ENCODE data around the gene CCDC17.

CCDC17 gene

DNA sequence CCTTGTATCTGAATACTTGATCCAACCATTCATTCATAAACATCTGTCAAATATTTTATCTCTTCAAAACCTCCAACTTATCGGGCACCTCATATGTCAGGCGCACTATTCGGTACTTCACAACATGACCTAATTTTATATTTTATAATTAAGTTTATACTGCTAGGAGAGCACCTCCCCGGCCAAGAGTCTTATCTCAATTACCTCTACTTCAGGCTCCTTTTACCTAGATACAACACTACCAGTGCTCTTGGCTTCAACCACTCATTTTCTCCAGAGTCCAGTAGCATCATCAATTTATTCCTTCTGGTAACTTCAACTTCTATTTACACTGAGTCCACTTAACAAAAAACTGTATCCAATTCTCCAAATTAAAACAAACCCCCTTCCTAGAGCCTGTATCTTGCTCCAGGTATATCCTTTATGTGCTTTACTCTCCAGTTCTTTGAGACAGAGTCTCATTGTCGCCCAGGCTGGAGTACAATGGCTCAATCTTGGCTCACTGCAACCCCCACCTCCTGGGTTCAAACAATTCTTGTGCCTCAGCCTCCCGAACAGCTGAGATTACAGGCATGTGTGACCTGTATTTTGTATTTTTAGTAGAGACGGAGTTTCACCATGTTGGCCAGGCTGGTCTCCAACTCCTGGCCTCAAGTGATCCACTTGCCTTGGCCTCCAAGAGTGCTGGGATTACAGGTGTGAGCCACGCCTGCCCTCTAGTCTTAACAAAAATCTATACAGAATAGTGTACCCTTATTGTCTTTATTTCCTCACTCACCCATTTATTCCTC is 43.7 kb upstream of the CCDC17 start:
- H2BK15ac ChIP-seq (ENCODE audit: low read length), result no peak overlapping the region
- H3K9ac ChIP-seq (ENCODE audit: low read depth, low read length, poor library complexity), result no peak overlapping the region
- H3K4me1 ChIP-seq (ENCODE audit: control insufficient read depth in 2 of 2, insufficient read depth in 1 of 2, low read depth in 1 of 2, low read length in 2 of 2), result no peaks in the 10 kb centered on the region
- no peak overlapping the region for H4K8ac ChIP-seq (ENCODE audit: low read depth, low read length)
- H3K9me3 ChIP-seq (replicated peaks in 1 of 2; ENCODE audit: control insufficient read depth in 2 of 2, insufficient read depth in 1 of 2, low read depth in 1 of 2, low read length in 2 of 2), result no peaks in the 10 kb centered on the region
- H3K27me3 ChIP-seq (ENCODE audit: control insufficient read depth in 3 of 3, insufficient read depth in 3 of 3, low read depth in 1 of 3, low read length in 3 of 3), result no peaks in the 10 kb centered on the region
- no peak overlapping the region for H2BK12ac ChIP-seq (ENCODE audit: low read length)
- peaks cover 0 to 21% of the 10 kb centered on the region in 2 donors for H3K36me3 ChIP-seq (replicated peaks in 1 of 2; ENCODE audit: control insufficient read depth in 2 of 2, insufficient read depth in 2 of 2, low read length in 2 of 2)
- no peak overlapping the region for H2AK5ac ChIP-seq (ENCODE audit: low read depth, low read length)
- no peak overlapping the region for H3K4ac ChIP-seq (ENCODE audit: low read length)
- no peak overlapping the region for H2BK5ac ChIP-seq (ENCODE audit: low read length)
- no peak overlapping the region for H3K14ac ChIP-seq (ENCODE audit: low read length)
- no peak for DNase-seq (ENCODE audit: low spot score)
- H3K23ac ChIP-seq (ENCODE audit: low read depth, low read length, poor library complexity), result no peak overlapping the region
- H3K79me1 ChIP-seq (ENCODE audit: low read depth, low read length), result peaks cover 9% of the 10 kb centered on the region
- H2BK120ac ChIP-seq (ENCODE audit: low read depth, low read length), result no peak overlapping the region
- H3K18ac ChIP-seq (ENCODE audit: low read length), result no peak overlapping the region
- no peak overlapping the region for H3K4me3 ChIP-seq (ENCODE audit: low read length in 2 of 2)
- WGBS, 2 donors (ENCODE audit: extremely low coverage in 2 of 2, insufficient read length in 2 of 2, insufficient replicate concordance in 1 of 2), result no CpG with 5 or more reads among the region's 8 CpGs
- H2AFZ ChIP-seq (ENCODE audit: low read length), result no peak overlapping the region
- H3K27ac ChIP-seq (replicated peaks; ENCODE audit: low read length), result no peak overlapping the region
- H3K4me2 ChIP-seq (ENCODE audit: insufficient read depth, low read length, poor library complexity, severe bottlenecking), result no peak overlapping the region
- no peak overlapping the region for H4K91ac ChIP-seq (ENCODE audit: low read depth, low read length, poor library complexity)

DNA sequence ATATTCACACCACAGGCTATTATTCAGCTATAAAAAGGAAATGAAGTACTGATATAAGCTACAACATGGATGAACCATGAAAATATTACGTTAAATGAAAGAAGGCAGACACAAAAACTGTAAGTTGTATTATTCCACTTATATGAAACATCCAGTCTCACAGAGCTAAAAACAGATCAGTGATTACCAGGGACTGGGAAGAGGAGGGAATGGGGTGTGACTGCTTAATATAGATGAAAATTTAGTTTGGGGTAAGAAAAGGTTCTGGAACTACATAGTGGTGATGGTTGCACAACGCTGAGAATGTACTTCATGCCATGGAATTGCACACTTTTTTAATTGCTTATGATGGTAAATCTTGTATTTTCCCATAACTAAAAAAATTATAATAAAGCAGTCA is 43.0 kb upstream of the CCDC17 start:
- Histone ChIP-seq H2BK120ac (ENCODE audit: low read depth, low read length) (no peak overlapping the region), H3K9ac (ENCODE audit: low read depth, low read length, poor library complexity) (no peak overlapping the region), H2BK5ac (ENCODE audit: low read length) (no peak overlapping the region), H3K4me2 (ENCODE audit: insufficient read depth, low read length, poor library complexity, severe bottlenecking) (no peak overlapping the region), H2AFZ (ENCODE audit: low read length) (no peak overlapping the region), H2AK5ac (ENCODE audit: low read depth, low read length) (no peak overlapping the region), H3K23ac (ENCODE audit: low read depth, low read length, poor library complexity) (no peak overlapping the region), H3K4me3 (ENCODE audit: low read length in 2 of 2) (no peak overlapping the region), H4K8ac (ENCODE audit: low read depth, low read length) (no peak overlapping the region), H3K14ac (ENCODE audit: low read length) (no peak overlapping the region), H3K4me1 (ENCODE audit: control insufficient read depth in 2 of 2, insufficient read depth in 1 of 2, low read depth in 1 of 2, low read length in 2 of 2) (no peaks in the 10 kb centered on the region), H2BK15ac (ENCODE audit: low read length) (no peak overlapping the region), H3K4ac (ENCODE audit: low read length) (no peak overlapping the region), H3K18ac (ENCODE audit: low read length) (no peak overlapping the region), H3K9me3 (replicated peaks in 1 of 2; ENCODE audit: control insufficient read depth in 2 of 2, insufficient read depth in 1 of 2, low read depth in 1 of 2, low read length in 2 of 2) (no peaks in the 10 kb centered on the region), H3K79me1 (ENCODE audit: low read depth, low read length) (peaks cover 10% of the 10 kb centered on the region), H3K36me3 (replicated peaks in 1 of 2; ENCODE audit: control insufficient read depth in 2 of 2, insufficient read depth in 2 of 2, low read length in 2 of 2) (peaks cover 0 to 17% of the 10 kb centered on the region in 2 donors), H3K27ac (replicated peaks; ENCODE audit: low read length) (no peak overlapping the region), H2BK12ac (ENCODE audit: low read length) (no peak overlapping the region), H3K27me3 (ENCODE audit: control insufficient read depth in 3 of 3, insufficient read depth in 3 of 3, low read depth in 1 of 3, low read length in 3 of 3) (no peaks in the 10 kb centered on the region), H4K91ac (ENCODE audit: low read depth, low read length, poor library complexity) (no peak overlapping the region)
- no peak for DNase-seq (ENCODE audit: low spot score)
- no CpG with 5 or more reads among the region's 2 CpGs for WGBS, 2 donors (ENCODE audit: extremely low coverage in 2 of 2, insufficient read length in 2 of 2, insufficient replicate concordance in 1 of 2)

DNA sequence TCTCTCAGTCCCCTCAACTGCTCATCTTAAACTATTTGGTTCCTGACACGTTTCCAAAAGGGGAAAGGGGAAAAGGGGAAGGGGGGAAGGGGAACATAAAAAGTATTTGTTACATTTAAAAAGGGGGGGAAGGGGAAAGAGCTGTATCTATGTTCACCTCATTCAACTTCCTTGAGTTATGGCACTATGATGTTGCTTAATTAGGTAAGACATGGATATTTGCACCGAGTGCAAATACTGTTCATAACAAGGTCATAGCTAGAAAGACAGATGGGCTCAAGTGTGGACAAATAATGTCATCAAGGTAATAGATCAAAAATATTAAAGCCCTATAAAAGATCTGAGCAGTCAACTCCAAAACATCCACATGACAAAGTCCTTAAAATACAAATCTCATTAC is 36.5 kb upstream of the CCDC17 start:
- H2AK5ac ChIP-seq (ENCODE audit: low read depth, low read length), result no peak overlapping the region
- no peak overlapping the region for H3K9ac ChIP-seq (ENCODE audit: low read depth, low read length, poor library complexity)
- peaks cover 5% of the 10 kb centered on the region for H3K79me1 ChIP-seq (ENCODE audit: low read depth, low read length)
- DNase-seq (ENCODE audit: low spot score), result no peak
- H4K91ac ChIP-seq (ENCODE audit: low read depth, low read length, poor library complexity), result no peak overlapping the region
- H2BK12ac ChIP-seq (ENCODE audit: low read length), result no peak overlapping the region
- H3K4me3 ChIP-seq (ENCODE audit: low read length in 2 of 2), result no peak overlapping the region
- H2BK15ac ChIP-seq (ENCODE audit: low read length), result no peak overlapping the region
- H3K4me1 ChIP-seq (ENCODE audit: control insufficient read depth in 2 of 2, insufficient read depth in 1 of 2, low read depth in 1 of 2, low read length in 2 of 2), result no peaks in the 10 kb centered on the region
- no peak overlapping the region for H3K27ac ChIP-seq (replicated peaks; ENCODE audit: low read length)
- no CpG with 5 or more reads among the region's 2 CpGs for WGBS, 2 donors (ENCODE audit: extremely low coverage in 2 of 2, insufficient read length in 2 of 2, insufficient replicate concordance in 1 of 2)
- no peak overlapping the region for H3K23ac ChIP-seq (ENCODE audit: low read depth, low read length, poor library complexity)
- no peak overlapping the region for H3K18ac ChIP-seq (ENCODE audit: low read length)
- H3K9me3 ChIP-seq (replicated peaks in 1 of 2; ENCODE audit: control insufficient read depth in 2 of 2, insufficient read depth in 1 of 2, low read depth in 1 of 2, low read length in 2 of 2), result no peaks in the 10 kb centered on the region
- no peak overlapping the region for H2BK120ac ChIP-seq (ENCODE audit: low read depth, low read length)
- H3K14ac ChIP-seq (ENCODE audit: low read length), result no peak overlapping the region
- peaks cover 21 to 68% of the 10 kb centered on the region in 2 donors for H3K36me3 ChIP-seq (replicated peaks in 1 of 2; ENCODE audit: control insufficient read depth in 2 of 2, insufficient read depth in 2 of 2, low read length in 2 of 2)
- H4K8ac ChIP-seq (ENCODE audit: low read depth, low read length), result no peak overlapping the region
- H2BK5ac ChIP-seq (ENCODE audit: low read length), result no peak overlapping the region
- no peak overlapping the region for H3K4me2 ChIP-seq (ENCODE audit: insufficient read depth, low read length, poor library complexity, severe bottlenecking)
- H3K27me3 ChIP-seq (ENCODE audit: control insufficient read depth in 3 of 3, insufficient read depth in 3 of 3, low read depth in 1 of 3, low read length in 3 of 3), result no peaks in the 10 kb centered on the region
- H3K4ac ChIP-seq (ENCODE audit: low read length), result no peak overlapping the region
- no peak overlapping the region for H2AFZ ChIP-seq (ENCODE audit: low read length)

DNA sequence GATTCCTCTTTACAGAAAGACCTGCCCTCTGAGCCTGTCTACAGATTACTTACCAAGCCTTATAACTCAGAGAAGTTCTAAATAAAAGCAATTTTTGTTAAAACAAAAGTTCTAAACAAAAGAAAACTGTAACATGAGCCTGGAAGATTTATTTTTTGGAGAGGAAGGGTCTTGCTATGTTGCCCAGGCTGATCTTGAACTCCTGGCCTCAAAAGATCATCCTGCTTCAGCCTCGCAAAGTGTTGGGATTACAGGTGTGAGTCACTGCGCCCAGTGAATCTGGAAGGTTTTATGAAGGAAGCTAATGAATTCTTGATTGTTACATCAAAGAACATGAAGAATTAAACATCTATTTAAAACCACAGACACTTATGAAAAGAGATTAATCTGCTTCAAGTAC is 35.4 kb upstream of the CCDC17 start:
- Histone ChIP-seq H4K8ac (ENCODE audit: low read depth, low read length) (no peak overlapping the region), H3K18ac (ENCODE audit: low read length) (no peak overlapping the region), H2BK120ac (ENCODE audit: low read depth, low read length) (no peak overlapping the region), H2AFZ (ENCODE audit: low read length) (no peak overlapping the region), H3K36me3 (replicated peaks in 1 of 2; ENCODE audit: control insufficient read depth in 2 of 2, insufficient read depth in 2 of 2, low read length in 2 of 2) (peaks cover 27 to 79% of the 10 kb centered on the region in 2 donors), H2BK5ac (ENCODE audit: low read length) (no peak overlapping the region), H3K4me2 (ENCODE audit: insufficient read depth, low read length, poor library complexity, severe bottlenecking) (no peak overlapping the region), H3K14ac (ENCODE audit: low read length) (no peak overlapping the region), H3K4me1 (ENCODE audit: control insufficient read depth in 2 of 2, insufficient read depth in 1 of 2, low read depth in 1 of 2, low read length in 2 of 2) (no peaks in the 10 kb centered on the region), H3K4ac (ENCODE audit: low read length) (no peak overlapping the region), H3K27me3 (ENCODE audit: control insufficient read depth in 3 of 3, insufficient read depth in 3 of 3, low read depth in 1 of 3, low read length in 3 of 3) (no peaks in the 10 kb centered on the region), H3K9me3 (replicated peaks in 1 of 2; ENCODE audit: control insufficient read depth in 2 of 2, insufficient read depth in 1 of 2, low read depth in 1 of 2, low read length in 2 of 2) (no peaks in the 10 kb centered on the region), H2BK15ac (ENCODE audit: low read length) (no peak overlapping the region), H2BK12ac (ENCODE audit: low read length) (no peak overlapping the region), H2AK5ac (ENCODE audit: low read depth, low read length) (no peak overlapping the region), H3K23ac (ENCODE audit: low read depth, low read length, poor library complexity) (no peak overlapping the region), H3K9ac (ENCODE audit: low read depth, low read length, poor library complexity) (no peak overlapping the region), H4K91ac (ENCODE audit: low read depth, low read length, poor library complexity) (no peak overlapping the region), H3K27ac (replicated peaks; ENCODE audit: low read length) (no peak overlapping the region), H3K4me3 (ENCODE audit: low read length in 2 of 2) (no peak overlapping the region), H3K79me1 (ENCODE audit: low read depth, low read length) (peaks cover 4% of the 10 kb centered on the region)
- no CpG with 5 or more reads among the region's 2 CpGs for WGBS, 2 donors (ENCODE audit: extremely low coverage in 2 of 2, insufficient read length in 2 of 2, insufficient replicate concordance in 1 of 2)
- DNase-seq (ENCODE audit: low spot score), result no peak
